ENCODE results near the gene EPHA1. TPM values are rescaled to one million over a fixed set of nuclear protein-coding genes. Genes with fewer than 3 reads are reported as not detected.

Gene EPHA1
- total and polyA plus RNA-seq, 2 donors (not counting 3 experiments of a cell fraction or from before 2014, with no cell fraction given): 0.07 TPM; not detected in 1

GRCh38 chr7:143385891-143386781 is 22.5 kb downstream of the EPHA1 start:
- POLR2A ChIA-PET: interaction anchor here (0.8 to 1.0 kb wide), 2 partner anchors 98 to 114 kb away, joined by 3 read pairs; partner anchors contain the start of gene CASP2
- DNase-seq (ENCODE audit: low read depth, low spot score) (peak; percentile 49), FAIRE-seq (peak; percentile 18)
- peak overlapping the region in 1 of 3 experiments; percentile 17 for H3K4me3 ChIP-seq (replicated peaks in 1 of 3; ENCODE audit: insufficient read depth in 1 of 3, low read depth in 1 of 3, low read length in 3 of 3)
- no peaks in the 10 kb centered on the region for H3K27me3 ChIP-seq (ENCODE audit: control insufficient read depth in 2 of 2, insufficient read depth in 2 of 2, low read length in 2 of 2)
- H3K4me1 ChIP-seq (ENCODE audit: control insufficient read depth, extremely low read depth, insufficient read depth, low read length): peaks cover 78% of the 10 kb centered on the region
- H3K9ac ChIP-seq (replicated peaks; ENCODE audit: extremely low read depth, insufficient read depth, low read length): peak overlapping the region; percentile 25
- intact Hi-C loops (cut with micrococcal nuclease) (no loop called here), dilution Hi-C loops (cut with MboI; ENCODE audit: extremely low pct_ligation_motif_present, low sequenced_read_pairs) (loop anchor here (25.0 kb wide), 1 partner anchor 126 kb away; no protein-coding TSS in a partner anchor)
- no peaks in the 10 kb centered on the region for H4K20me1 ChIP-seq (replicated peaks; ENCODE audit: control insufficient read depth, extremely low read depth, insufficient read depth, low read length)
- no peaks in the 10 kb centered on the region for H3K9me3 ChIP-seq (replicated peaks; ENCODE audit: control insufficient read depth, insufficient read depth, low read length)
- CTCF ChIA-PET: interaction anchor here (1.0 kb wide), 1 partner anchor 146 kb away, joined by 4 read pairs; no protein-coding TSS in a partner anchor
- H3K36me3 ChIP-seq (ENCODE audit: control insufficient read depth in 2 of 2, extremely low read depth in 1 of 2, insufficient read depth in 2 of 2, low read length in 2 of 2): peaks cover 20 to 40% of the 10 kb centered on the region in 2 experiments
- peak overlapping the region; percentile 74 for H3K4me2 ChIP-seq (ENCODE audit: insufficient read depth, low read length)
- H3K79me2 ChIP-seq (ENCODE audit: control insufficient read depth, insufficient read depth, low read length): peaks cover 83% of the 10 kb centered on the region
- H3K27ac ChIP-seq (ENCODE audit: insufficient read depth, low read depth, low read length): no peak overlapping the region
- no peaks in the 10 kb centered on the region for H3K9me1 ChIP-seq (replicated peaks; ENCODE audit: control insufficient read depth, extremely low read depth, insufficient read depth, low read length)
- no TSS peak for BruUV-seq (replicated peaks)
- H2AFZ ChIP-seq (ENCODE audit: low read depth, low read length): no peak overlapping the region
- no peak for TF ChIP-seq EZH2 (IDR thresholded peaks at IDR 0.05; ENCODE audit: borderline replicate concordance, low read depth, low read length, severe bottlenecking)
- peak; percentile 28 for TF ChIP-seq POLR2AphosphoS5 (IDR thresholded peaks at IDR 0.05; ENCODE audit: insufficient read depth, low read depth, low read length)

Data from endothelial cell of umbilical vein (primary cell).